KOPT-K1 (cell line): Measurements from ENCODE around the gene FASTK.

Source experiments
- H3K27ac ChIP-seq: fragments of 200-600 bp; sonication (generic); 2 replicates; pipeline ENCODE4 v1.5.1; 2016; ENCODE audit warnings: antibody characterized with exemption, mild to moderate bottlenecking, low read depth, low read length; ENCODE audit not compliant: poor library complexity, severe bottlenecking
- H3K36me3 ChIP-seq: fragments of 200-600 bp; sonication (generic); 2 replicates; pipeline ENCODE4 v1.5.1; 2017; ENCODE audit warnings: antibody characterized with exemption, mild to moderate bottlenecking, low read length, moderate library complexity; ENCODE audit not compliant: insufficient read depth
- H3K9me3 ChIP-seq: fragments of 200-600 bp; sonication (generic); 2 replicates; pipeline ENCODE4 v1.5.1; 2017; ENCODE audit warnings: antibody characterized with exemption, low read length, mild to moderate bottlenecking; ENCODE audit not compliant: insufficient read depth, poor library complexity, severe bottlenecking

The FASTK gene

DNA sequence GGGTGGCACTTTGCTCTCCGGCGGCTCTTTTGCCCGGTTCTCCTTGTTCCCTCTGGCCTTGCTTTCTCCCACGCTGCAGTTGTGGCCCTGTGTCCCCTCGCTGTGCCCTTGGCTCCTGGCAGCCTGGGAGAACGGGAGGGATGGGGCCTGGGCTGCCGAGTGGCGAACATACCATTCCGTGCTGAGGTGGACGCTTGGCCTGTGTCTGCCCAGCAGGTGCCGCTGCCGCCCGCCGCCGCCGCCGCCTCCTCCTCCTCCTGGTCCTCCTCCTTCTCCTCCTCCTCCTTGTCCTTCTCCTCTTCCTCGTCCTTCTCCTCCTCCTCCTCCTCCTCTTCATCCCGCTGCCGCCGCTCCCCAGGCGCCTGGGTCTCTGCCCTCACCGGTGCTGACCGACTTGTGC lies 41.7 kb upstream of the FASTK start:
- H3K36me3 ChIP-seq, result peaks cover 9% of the 10 kb centered on the region; the same call in 1 of the 2 replicates
- H3K9me3 ChIP-seq, result no peaks in the 10 kb centered on the region
- no peak overlapping the region for H3K27ac ChIP-seq

DNA sequence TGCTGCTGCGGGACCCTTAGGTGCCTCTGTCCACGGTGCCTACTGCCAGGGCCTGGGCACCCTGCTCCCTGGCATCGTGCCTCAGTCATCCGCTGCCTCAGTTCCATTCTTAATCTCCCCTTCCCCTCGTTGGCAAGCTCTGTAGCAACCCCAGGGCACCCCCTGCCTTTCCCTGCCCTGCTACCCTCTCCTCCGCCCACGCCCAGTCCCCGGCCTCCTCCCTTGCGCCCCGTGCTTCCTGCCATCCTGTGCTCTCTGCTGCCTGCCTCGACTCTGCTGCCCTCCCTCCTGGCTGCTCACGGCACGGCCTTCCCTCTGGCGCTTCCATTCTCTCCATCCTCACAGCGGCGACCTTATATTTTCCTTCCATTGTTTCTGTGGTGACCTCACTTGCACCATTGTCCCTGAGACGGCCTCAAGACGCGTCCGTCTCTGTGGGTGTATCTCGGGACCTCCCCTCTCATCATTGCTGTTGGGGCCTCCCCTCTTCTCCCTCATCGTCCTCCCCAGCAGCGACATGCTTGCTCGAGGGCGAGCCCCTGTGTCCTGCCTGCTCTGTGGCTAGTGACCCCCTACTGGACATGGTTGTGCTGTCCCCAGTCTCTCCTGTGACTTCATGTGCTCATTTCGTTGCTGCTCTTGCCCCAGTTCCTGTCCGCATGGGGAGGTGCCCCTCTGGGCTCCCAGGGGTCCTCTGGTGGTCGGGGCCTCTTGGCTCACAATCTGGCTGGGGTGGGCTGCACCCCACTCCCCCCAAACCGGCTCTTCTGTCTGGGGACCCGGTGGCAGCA lies 41.0 kb upstream of the FASTK start:
- H3K36me3 ChIP-seq, result peaks cover 9% of the 10 kb centered on the region; the same call in 1 of the 2 replicates
- no peak overlapping the region for H3K27ac ChIP-seq
- H3K9me3 ChIP-seq, result no peaks in the 10 kb centered on the region

DNA sequence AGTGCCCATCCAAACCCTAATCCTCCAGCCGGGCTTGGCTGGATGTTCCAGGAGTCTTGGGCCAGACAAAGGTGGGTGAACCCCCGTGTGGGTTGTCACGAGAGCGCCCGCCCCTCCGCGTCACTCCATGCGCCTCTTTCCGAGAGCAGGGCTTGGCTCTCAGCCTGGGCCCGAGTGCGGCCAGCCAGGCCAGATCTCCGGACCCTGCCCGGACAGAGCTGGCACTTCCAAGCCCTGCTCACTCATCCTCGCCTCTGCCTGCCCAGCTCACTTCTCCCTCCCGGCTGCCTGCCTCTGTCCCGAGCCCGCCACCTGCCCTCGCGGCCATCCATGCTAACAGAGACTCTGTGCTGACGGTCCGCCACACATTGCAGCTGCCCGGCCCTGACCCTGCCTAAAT lies 40.3 kb upstream of the FASTK start:
- Histone ChIP-seq H3K9me3 (no peaks in the 10 kb centered on the region), H3K36me3 (peaks cover 9% of the 10 kb centered on the region; the same call in 1 of the 2 replicates), H3K27ac (no peak overlapping the region)

DNA sequence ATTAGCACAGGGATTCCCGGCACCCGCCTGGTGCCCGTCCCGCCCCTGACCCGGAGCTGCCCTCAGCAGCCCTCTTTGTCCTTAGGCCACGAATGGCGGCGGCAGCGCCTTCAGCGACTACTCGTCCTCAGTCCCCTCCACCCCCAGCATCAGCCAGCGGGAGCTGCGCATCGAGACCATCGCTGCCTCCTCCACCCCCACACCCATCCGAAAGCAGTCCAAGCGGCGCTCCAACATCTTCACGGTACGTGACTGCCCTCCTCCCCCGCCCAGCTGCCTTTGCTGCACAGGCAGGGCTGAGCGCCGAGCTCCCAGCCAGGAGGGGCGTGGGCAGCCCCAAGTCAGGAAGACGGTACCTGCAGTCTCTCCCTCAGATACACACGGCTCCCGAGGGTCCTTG lies 39.3 kb upstream of the FASTK start:
- peaks cover 5% of the 10 kb centered on the region; the same call in 1 of the 2 replicates for H3K36me3 ChIP-seq
- no peaks in the 10 kb centered on the region for H3K9me3 ChIP-seq
- H3K27ac ChIP-seq, result no peak overlapping the region

DNA sequence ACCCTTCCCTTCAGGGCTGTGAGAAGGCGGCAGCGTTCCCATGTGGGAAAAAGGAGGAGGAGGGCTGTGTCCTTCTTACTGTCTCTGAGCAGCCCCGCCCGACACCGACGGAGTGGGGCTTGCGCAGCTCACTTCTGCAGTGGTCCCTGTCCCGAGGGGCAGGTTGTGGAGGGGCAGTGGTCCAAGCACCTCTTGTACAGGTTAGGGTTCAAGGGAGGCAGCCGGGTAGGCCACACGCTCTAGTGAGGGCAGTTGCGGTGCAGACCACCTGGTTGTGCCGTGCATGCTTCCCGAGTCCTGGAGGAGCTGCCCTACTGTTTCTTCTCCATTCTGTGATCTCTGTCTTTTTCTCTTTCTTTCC lies 38.4 kb upstream of the FASTK start:
- H3K36me3 ChIP-seq, result 0 out of 2 replicates have a peak, but pooled peaks cover 3% of the 10 kb centered on the region
- no peaks in the 10 kb centered on the region for H3K9me3 ChIP-seq
- no peak overlapping the region for H3K27ac ChIP-seq

DNA sequence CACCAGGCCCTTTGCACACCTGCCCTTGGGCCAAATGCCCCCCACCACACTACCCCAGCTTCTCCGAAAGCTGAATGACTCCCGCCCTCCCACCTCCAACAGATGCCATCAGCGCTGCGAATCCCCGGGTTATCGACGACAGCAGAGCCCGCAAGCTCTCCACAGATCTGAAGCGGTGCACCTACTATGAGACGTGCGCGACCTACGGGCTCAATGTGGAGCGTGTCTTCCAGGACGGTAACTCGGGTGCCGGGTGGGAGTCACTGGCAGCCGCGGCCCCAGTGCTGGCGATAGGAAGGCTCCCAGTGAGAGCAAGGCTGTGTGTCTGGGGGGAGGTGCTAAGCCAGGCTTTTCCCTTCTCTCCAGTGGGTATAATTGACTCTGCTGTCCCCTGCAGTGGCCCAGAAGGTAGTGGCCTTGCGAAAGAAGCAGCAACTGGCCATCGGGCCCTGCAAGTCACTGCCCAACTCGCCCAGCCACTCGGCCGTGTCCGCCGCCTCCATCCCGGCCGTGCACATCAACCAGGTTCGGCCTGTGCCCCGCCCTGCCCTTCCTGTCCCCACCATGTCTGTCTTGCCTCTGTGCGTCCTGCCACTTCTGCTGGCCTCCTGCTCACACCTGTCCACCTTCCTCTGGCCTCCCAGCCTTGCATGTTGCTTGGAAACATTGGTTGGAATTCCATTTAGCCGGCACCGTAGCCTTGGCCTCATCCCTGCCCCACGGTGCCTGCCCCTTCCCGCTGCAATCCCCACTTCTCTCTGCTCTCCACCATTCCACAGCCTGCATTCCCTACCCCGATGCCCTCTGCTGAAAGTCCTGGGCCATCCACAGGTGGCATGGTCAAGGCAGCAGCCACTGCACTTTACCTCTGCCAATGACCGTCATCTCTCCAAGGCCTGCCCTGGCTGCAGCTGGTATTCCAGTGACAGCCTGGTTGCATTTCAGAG lies 37.8 kb upstream of the FASTK start:
- H3K9me3 ChIP-seq, result no peaks in the 10 kb centered on the region
- H3K27ac ChIP-seq, result peak overlapping the region; percentile 81
- H3K36me3 ChIP-seq, result 0 out of 2 replicates have a peak, but pooled peaks cover 3% of the 10 kb centered on the region

DNA sequence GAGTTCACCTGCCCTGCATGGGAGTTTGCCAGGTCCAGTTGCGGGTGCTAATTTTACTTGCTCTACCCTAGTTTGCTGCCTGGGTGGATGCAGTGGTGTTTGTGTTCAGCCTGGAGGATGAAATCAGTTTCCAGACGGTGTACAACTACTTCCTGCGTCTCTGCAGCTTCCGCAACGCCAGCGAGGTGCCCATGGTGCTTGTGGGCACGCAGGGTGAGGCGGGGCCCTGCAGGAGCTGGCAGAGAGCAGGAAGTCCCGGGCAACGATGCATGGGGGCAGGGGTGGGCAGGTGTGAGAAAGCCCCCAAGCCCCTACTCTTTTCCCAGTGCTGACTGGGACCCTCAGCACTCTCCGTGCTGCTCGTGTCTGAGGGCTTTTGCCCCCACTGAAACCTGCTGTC lies 37.0 kb upstream of the FASTK start:
- Histone ChIP-seq H3K27ac (peak overlapping the region; percentile 81), H3K36me3 (0 out of 2 replicates have a peak, but pooled peaks cover 3% of the 10 kb centered on the region), H3K9me3 (no peaks in the 10 kb centered on the region)

DNA sequence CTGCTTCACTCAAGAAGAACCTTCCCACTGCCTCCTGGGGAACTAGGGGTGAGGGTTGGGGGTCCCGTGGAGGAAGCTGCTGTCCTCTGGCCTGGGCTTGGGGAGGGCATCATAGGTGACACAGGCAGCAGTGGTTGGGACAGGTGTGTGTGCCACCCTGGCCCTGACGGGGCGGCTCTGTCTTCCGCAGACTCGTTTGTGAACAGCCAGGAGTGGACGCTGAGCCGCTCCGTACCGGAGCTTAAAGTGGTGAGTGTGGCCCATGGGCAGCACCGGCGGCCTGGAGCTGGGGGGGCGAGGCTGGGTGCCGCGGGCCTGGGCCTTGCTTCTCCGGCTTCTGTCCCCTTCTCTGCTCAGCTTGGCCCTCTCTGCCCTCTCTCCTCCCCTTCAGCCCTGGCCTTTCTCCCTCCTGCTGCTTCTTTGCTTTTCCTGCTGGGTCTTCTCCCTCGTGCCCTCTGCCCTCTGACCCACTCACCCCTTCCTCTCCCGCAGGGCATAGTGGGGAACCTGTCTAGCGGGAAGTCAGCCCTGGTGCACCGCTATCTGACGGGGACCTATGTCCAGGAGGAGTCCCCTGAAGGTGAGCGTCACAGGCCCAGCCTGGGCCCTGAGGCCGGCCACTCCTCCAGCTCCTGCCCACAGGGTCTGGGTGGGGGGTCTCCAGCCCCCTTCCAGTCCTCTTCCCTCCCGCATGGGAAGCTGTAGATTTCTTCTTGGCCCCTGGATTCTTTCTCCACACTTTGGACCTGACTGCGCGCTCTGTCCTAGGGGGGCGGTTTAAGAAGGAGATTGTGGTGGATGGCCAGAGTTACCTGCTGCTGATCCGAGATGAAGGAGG lies 36.2 kb upstream of the FASTK start:
- Histone ChIP-seq H3K27ac (peak overlapping the region; percentile 81), H3K9me3 (no peaks in the 10 kb centered on the region), H3K36me3 (0 out of 2 replicates have a peak, but pooled peaks cover 3% of the 10 kb centered on the region)

DNA sequence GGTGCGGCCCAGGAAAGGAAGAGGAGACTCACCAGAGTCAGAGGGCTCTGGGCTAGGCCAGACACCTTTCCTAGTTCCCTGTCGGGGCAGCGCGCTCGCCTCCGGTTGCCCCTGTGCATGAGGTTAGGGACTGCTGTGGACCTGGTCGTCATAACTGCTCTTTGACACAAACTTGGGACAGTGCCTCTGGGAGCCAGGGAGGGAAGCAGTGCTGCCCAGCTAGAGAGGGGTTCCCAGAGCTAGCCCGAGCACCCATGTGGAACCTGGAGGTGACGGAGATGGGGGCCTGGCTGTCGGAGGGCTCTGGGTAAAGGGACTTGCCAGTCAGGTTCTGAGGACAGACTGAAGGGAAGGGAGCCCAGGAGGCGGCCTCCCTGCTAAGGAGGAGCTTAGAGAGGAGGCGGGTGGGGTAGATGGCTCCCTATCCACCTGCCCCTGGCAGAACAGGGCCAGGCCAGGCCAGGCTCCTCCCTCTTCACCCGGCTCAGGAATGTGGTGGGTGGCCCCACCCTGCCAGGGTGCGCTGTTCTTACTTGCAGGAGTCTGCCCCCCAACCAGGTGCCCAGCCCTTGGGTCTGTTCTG lies 35.3 kb upstream of the FASTK start:
- no peaks in the 10 kb centered on the region for H3K9me3 ChIP-seq
- 0 out of 2 replicates have a peak, but pooled peaks cover 3% of the 10 kb centered on the region for H3K36me3 ChIP-seq
- no peak overlapping the region for H3K27ac ChIP-seq

DNA sequence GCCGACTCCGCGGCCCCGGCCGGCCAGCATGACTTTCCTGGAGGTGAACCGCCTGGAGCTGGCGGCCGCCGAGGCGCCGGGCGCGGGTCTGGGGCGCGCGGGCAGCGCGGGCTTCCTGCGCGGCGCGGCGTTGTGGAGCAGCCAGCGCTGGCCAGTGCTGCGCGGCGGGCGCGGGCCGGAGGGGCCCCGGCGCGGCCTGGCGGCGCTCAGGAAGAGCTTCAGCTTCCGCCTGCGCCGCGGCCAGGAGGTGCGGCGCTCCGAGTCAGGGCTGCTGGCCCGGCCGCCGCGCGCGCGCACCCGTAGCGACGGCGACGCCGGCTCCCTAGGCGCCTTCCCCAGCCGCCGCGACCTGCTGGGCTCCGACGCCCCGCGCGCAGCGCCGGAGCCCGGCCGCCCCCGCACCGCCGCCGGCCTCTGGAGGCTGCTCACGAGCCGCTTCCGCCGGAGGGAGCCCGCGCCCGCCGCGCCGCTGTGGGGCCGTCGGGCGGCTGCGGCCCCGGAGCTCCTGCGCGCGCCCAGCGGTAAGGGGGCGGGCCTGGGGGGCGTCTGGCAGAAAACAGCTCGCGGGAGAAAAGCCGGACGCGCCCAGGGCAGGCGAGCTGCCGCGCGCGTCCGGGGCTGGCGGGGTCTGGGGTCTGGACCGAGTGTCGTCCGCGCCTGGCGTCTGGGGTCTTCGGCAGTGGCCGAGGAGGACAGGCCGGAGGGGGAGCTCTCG lies 34.7 kb upstream of the FASTK start:
- Histone ChIP-seq H3K36me3 (no peaks in the 10 kb centered on the region), H3K27ac (no peak overlapping the region), H3K9me3 (no peaks in the 10 kb centered on the region)

DNA sequence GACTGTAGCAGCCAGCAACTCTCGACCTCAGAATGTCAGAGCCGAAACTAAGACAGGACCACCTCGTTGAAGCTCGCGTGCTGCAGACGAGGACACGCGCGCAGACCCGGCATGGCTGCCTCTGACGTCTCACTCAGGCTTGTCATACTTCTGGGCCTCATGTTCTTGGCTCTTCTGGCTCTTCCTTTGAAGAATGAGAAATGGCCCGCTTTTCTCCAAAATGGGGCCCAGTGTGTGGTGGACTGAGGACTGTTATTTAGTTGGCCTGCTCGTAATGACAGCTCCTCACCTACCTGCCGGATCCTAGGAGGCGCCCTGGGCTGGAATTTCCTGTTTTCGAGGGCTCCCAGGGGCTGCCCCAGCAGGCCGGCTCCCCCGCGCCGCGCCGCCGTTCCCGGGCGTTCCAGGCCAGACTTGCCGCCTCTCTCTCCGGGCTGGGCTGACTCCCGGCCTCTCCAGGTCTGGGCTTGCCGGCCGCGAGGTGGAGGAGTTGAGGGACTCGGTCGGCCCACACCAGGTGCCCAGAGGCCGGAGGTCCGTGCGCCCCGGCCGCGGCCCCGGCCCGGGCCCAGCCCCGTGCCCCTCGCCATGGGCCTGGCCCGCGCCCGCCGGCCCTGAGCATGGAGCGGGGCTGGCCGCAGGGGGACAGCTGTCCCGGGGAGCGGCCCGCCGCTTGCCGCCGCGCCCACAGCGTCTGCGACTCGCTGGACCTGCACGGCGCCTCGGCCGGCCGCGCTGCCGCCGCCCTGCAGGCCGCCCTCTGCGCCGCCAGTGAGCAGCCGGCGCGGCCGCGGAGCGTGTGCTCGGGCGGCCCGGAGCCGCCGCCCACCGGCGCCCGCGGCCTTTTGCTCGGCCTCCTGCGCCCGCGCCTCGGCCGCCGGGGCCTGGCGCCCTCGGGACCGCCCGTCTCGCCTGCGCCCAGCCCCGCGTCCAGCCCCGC lies 33.8 kb upstream of the FASTK start:
- no peak overlapping the region for H3K27ac ChIP-seq
- H3K36me3 ChIP-seq, result no peaks in the 10 kb centered on the region

DNA sequence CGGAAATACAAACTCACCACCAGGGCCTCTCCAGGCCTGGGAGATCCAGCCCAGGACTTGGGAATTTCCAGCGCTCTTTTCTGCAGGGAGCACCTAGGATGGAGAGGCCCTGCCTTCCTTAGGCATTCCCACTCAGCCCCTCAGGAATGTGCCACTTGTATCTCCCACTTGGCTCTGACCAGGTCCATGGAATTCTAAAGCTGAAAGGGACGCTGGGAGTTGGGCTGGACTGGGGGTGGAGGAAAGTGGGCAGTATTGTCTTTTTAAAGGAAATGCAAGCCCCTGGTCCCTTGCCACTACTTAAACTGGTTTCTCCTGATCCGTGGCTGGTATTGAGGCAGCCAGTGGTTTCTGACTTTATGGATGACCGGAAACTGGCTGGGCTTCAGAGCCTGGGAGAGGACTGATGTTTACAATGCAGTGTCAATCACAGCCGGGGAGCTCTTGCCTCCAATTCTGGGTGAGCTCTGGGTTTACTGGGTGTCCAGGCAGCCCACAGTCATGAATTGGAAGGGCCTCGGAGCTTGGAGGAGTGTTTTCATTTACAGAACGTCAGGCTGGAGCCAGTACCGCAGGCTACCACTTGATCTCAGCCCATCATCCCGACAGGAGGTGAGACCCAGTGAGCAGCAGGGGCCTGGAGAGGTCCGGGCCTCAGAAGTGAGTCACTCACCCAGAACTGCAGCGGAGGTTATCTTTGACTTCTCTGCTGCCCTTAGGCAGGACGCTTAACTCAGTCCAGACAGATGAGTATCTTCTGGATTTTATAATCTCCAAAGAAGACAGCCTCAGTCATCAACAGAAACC lies 32.9 kb upstream of the FASTK start:
- H3K27ac ChIP-seq, result no peak overlapping the region
- no peaks in the 10 kb centered on the region for H3K36me3 ChIP-seq
- H3K9me3 ChIP-seq, result no peaks in the 10 kb centered on the region

More for the DNA sequence above, 33.8 kb upstream of the FASTK start:
- H3K9me3 ChIP-seq, result no peaks in the 10 kb centered on the region
